Gastroesophageal sphincter (tissue), 4 donors: ENCODE measurements around the gene UVRAG. TPM values are rescaled to one million over a fixed set of nuclear protein-coding genes. Genes with fewer than 3 reads are reported as not detected.

ENCODE experiments used
- ATAC-seq: fragments of 150-250 bp; one replicate; pipeline ENCODE4 v1.9.1; 2016; ENCODE audit warnings: mild to moderate bottlenecking, moderate library complexity
- H3K27ac ChIP-seq, 4 donors: fragments of 200-600 bp; sonication (generic) in 3 of 4; 1 replicate in 3 of 4; 2 replicates in 1 of 4; pipeline ENCODE4 v1.5.1; 2016 to 2019
- H3K27me3 ChIP-seq: fragments of 200-600 bp; sonication (generic); one replicate; pipeline ENCODE4 v1.5.1; 2019
- H3K36me3 ChIP-seq, 2 donors: fragments of 200-600 bp; sonication (generic); one replicate each; pipeline ENCODE4 v1.5.1; 2019; ENCODE audit warnings: control low read depth in 1 of 2
- H3K4me1 ChIP-seq, 3 donors: fragments of 200-600 bp; sonication (generic); 1 replicate in 2 of 3; 2 replicates in 1 of 3; pipeline ENCODE4 v1.5.1; 2016 to 2019; ENCODE audit warnings: control low read depth in 2 of 3
- H3K4me3 ChIP-seq, 2 donors: fragments of 200-600 bp; sonication (generic); one replicate each; pipeline ENCODE4 v1.5.1; 2019; ENCODE audit warnings: mild to moderate bottlenecking in 1 of 2, moderate library complexity in 1 of 2
- H3K9me3 ChIP-seq, 3 donors: fragments of 200-600 bp; sonication (generic); one replicate each; pipeline ENCODE4 v1.5.1; 2017 to 2019; ENCODE audit warnings: control low read depth in 2 of 3
- EP300 ChIP-seq: sonication (generic); formaldehyde crosslinking; IDR thresholded peaks from one replicate; pipeline ENCODE4 v1.6.1; 2017; ENCODE audit warnings: antibody characterized with exemption, mild to moderate bottlenecking
- POLR2A ChIP-seq, 2 donors: fragments of 450-650 bp; IDR thresholded peaks; one replicate each; pipeline ENCODE4 v1.6.1; 2017; ENCODE audit warnings: antibody characterized with exemption in 2 of 2, mild to moderate bottlenecking in 2 of 2, moderate library complexity in 1 of 2
- POLR2AphosphoS5 ChIP-seq: sonication (generic); formaldehyde crosslinking; IDR thresholded peaks from one replicate; pipeline ENCODE4 v1.6.1; 2017; ENCODE audit warnings: antibody characterized with exemption
- WGBS, 2 donors: methylation state at CpG; one replicate each; pipeline ENCODE4 v1.1.5; 2018; ENCODE audit warnings: low coverage in 1 of 2; 5-methylcytosine and 5-hydroxymethylcytosine counted together
- total RNA-seq, 4 donors: library from RNA; depleted of rRNA; stranded (reverse); fragments of >200 nt; gene quantifications; one replicate each; pipeline ENCODE4 v1.1.0, GENCODE V29; 2016
- TF ChIP-seq, protein P1 (sequence below), 4 experiments: fragments of 200-600 bp in 2 of 4; fragments of 450-650 bp in 2 of 4; sonication (generic) in 1 of 4; IDR thresholded peaks; one replicate each; pipeline ENCODE4 v1.5.1; 2017 to 2019; ENCODE audit warnings: antibody characterized with exemption in 4 of 4, mild to moderate bottlenecking in 2 of 4, moderate library complexity in 2 of 4

The UVRAG gene
- total RNA-seq, 4 donors from 2014 or later: 28.1 to 50.1 (median 34.7) TPM

DNA sequence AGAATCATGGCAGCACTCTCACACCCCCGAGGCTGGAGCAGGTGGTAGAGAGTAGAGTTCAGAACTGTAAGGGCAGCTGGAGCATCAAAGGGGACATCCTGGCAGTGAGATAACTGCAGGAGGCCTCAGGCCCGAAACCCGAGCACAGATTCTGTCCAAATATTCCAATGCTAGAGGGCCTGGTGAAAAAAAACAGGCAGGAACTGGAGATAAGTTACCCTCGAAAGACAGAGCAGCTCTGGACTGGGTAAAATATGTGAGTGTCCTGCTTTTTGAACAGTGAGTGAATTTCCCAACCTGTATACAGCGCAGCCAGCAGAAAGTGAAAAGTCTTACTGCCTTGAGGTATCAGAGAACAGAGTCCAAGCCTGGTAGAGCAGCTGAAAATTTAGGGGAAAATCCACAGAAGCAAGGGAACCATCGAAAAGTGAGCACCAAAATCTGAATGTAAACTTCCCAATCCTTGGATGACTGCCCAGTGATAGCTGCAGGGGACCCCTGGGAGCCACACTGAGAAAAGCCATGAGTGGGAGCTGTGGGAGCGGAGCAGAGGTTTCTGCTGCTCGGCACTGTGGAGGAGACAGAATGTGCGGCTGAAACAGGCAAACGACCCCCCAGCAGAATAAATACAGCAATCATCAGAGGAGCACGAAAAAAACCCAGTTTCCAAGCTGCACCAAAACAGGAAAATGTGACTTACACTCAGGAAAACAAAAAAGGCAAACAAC lies 340.7 kb downstream of the UVRAG start:
- ATAC-seq: no peak
- WGBS, 2 donors: 78 to 87% methylated on average over 10 of the region's 11 CpGs
- Histone ChIP-seq H3K27ac (no peak overlapping the region), H3K27me3 (peaks cover 5% of the 10 kb centered on the region), H3K4me3 (no peak overlapping the region), H3K9me3 (no peaks in the 10 kb centered on the region), H3K36me3 (no peaks in the 10 kb centered on the region), H3K4me1 (peaks cover 0 to 12% (median 3%) of the 10 kb centered on the region in 3 donors)
- TF ChIP-seq POLR2AphosphoS5: no peak
- no peak for TF ChIP-seq EP300
- TF ChIP-seq, protein P1, sequence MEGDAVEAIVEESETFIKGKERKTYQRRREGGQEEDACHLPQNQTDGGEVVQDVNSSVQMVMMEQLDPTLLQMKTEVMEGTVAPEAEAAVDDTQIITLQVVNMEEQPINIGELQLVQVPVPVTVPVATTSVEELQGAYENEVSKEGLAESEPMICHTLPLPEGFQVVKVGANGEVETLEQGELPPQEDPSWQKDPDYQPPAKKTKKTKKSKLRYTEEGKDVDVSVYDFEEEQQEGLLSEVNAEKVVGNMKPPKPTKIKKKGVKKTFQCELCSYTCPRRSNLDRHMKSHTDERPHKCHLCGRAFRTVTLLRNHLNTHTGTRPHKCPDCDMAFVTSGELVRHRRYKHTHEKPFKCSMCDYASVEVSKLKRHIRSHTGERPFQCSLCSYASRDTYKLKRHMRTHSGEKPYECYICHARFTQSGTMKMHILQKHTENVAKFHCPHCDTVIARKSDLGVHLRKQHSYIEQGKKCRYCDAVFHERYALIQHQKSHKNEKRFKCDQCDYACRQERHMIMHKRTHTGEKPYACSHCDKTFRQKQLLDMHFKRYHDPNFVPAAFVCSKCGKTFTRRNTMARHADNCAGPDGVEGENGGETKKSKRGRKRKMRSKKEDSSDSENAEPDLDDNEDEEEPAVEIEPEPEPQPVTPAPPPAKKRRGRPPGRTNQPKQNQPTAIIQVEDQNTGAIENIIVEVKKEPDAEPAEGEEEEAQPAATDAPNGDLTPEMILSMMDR (IDR thresholded peaks at IDR 0.05): no peak
- TF ChIP-seq POLR2A (IDR thresholded peaks at IDR 0.05): no peak

DNA sequence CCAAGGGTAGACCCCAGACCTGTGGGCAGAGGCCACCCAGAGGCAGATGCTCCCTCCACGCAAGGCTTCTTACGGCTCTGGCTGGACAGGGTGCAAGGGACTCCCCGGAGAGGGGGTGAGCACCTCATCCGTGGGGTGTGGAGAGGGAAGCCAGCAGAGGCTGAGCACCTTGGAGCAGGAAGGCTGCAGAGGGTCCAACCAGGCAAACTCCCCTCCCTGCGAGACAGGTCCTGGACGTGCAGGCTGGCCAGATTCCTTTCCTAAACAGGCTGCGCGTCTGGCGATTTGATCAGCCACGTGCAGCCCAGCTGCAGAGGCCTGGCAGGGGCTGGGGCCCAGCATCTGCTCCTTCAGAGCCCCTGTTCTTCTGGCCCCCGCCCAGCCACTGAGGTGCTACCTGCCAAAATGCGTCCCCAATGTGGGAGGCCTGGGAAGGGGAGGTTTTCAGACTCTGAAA lies 342.0 kb downstream of the UVRAG start:
- 93% methylated on average over 7 of the region's 12 CpGs; no CpG with 5 or more reads in 1 of the 2 donors for WGBS, 2 donors
- no peak overlapping the region for H3K27ac ChIP-seq
- H3K4me1 ChIP-seq: peaks cover 0 to 22% (median 12%) of the 10 kb centered on the region in 3 donors
- no peaks in the 10 kb centered on the region for H3K36me3 ChIP-seq
- ATAC-seq: no peak
- H3K9me3 ChIP-seq: no peaks in the 10 kb centered on the region
- H3K27me3 ChIP-seq: peaks cover 5% of the 10 kb centered on the region
- H3K4me3 ChIP-seq: no peak overlapping the region
- no peak for TF ChIP-seq POLR2A (IDR thresholded peaks at IDR 0.05)
- TF ChIP-seq EP300: no peak

DNA sequence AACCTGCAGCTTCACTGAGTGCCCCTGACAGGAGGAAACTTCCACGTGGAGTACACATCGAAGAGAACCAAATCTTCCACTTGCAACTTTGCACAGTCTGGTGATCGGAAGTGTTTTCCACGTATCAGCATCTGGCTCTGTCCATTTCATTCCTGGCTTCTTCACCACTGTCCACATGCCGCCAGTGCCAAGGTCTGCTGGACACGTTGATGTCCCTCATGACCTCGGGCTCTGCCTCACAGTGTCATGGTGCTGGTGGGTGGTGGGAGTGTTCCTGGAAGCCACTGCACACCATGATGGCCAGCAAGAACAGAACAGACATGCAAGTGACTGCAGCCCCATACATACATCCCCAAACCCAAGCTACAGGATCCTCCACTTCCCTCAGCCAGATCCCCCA lies 342.9 kb downstream of the UVRAG start:
- Histone ChIP-seq H3K9me3 (no peaks in the 10 kb centered on the region), H3K27ac (no peak overlapping the region), H3K36me3 (no peaks in the 10 kb centered on the region), H3K4me3 (no peak overlapping the region), H3K4me1 (peaks cover 0 to 17% (median 12%) of the 10 kb centered on the region in 3 donors), H3K27me3 (peaks cover 5% of the 10 kb centered on the region)
- TF ChIP-seq POLR2AphosphoS5 (no peak), EP300 (no peak)
- TF ChIP-seq, protein P1 (IDR thresholded peaks at IDR 0.05): no peak
- no peak for ATAC-seq
- 64 to 83% methylated on average over 4 of the region's 7 CpGs for WGBS, 2 donors

DNA sequence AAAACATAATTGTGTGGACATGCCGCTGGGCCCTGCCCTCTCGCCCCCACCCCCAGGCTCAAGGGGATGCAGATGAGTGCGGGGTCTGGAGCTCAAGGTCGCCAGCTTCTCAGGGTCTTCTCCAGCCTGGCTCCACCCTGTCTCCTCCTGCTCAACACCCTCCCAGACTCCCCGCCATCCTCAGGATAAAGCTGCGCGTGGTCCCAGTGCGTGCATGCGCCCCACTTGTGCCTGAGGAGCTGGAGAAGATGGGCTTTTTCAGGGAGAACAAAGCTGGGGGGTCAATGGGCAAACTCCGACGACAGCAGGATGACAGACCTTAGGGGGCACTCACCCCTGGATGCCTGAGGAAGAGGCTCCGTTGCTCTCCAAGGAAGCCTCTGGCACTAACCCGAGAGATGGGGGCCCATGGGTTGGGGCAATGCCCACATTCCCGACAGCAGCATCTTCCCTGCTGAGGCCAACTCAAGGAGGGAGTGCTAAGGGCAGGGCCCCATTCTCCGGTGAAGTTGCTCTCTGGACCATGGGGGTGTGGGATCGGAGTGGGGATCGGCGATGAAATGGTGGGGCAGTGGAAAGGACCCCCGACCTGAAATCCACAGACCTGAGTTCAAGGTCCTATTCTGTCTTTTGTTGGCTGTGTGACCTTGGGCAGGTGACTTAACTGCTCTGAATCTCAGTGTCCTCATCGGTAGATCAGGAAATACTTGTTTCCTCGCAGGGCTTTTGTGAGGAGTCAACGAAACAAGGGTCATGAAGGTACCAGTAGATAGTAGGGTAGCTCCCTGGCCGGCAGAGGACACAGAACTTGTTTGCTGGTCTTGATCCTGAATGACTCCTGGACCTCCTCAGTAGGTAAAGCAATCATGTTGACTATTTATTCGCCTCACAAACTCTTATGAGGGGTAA lies 343.6 kb downstream of the UVRAG start:
- no peak for ATAC-seq
- Histone ChIP-seq H3K4me1 (peaks cover 0 to 17% (median 12%) of the 10 kb centered on the region in 3 donors), H3K27ac (no peak overlapping the region), H3K9me3 (no peaks in the 10 kb centered on the region), H3K36me3 (no peaks in the 10 kb centered on the region), H3K27me3 (no peaks in the 10 kb centered on the region), H3K4me3 (no peak overlapping the region)
- WGBS, 2 donors: 92% methylated on average over 5 to 12 of the region's 24 CpGs
- TF ChIP-seq EP300: no peak
- TF ChIP-seq, protein P1 (IDR thresholded peaks at IDR 0.05): no peak
- TF ChIP-seq POLR2AphosphoS5: no peak
- no peak for TF ChIP-seq POLR2A (IDR thresholded peaks at IDR 0.05)

DNA sequence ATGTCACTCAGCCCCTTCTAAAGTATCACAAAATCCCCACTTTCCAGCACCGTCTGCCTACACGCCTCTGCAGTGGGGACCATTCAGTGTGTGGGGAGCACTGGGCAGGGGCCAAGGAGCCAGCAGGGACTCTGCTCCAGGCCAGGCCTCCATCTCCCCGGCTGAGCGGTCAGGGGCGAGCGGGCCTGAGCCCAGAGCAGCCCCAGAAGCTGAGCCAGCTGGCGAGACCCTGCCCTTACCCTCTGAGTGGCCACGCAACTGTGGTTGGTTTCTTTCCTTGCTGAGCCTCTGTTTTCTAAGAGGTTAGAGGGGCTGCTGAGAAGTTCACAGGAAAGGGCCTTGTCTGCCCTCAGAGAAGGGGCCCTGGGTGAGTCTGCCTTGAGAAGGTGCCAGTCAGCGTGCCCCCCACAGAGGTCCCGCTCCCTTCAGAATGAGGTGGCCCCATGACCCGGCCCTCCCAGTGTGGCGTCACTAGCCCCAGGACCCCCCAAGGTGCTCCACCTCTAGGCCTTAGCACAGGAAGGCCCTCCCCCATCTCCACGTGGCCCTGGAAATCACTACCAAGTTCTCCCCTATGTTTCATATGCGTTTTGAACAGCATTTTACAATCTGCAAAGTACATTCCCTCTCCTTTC lies 344.4 kb downstream of the UVRAG start:
- TF ChIP-seq POLR2AphosphoS5 (no peak), EP300 (no peak), POLR2A (IDR thresholded peaks at IDR 0.05) (no peak)
- TF ChIP-seq, protein P1 (IDR thresholded peaks at IDR 0.05): no peak
- 79% methylated on average over 3 of the region's 14 CpGs; no CpG with 5 or more reads in 1 of the 2 donors for WGBS, 2 donors
- H3K9me3 ChIP-seq: no peaks in the 10 kb centered on the region
- H3K27me3 ChIP-seq: no peaks in the 10 kb centered on the region
- no peaks in the 10 kb centered on the region for H3K36me3 ChIP-seq
- H3K4me3 ChIP-seq: no peak overlapping the region
- H3K27ac ChIP-seq: no peak overlapping the region
- H3K4me1 ChIP-seq: peaks cover 0 to 17% (median 12%) of the 10 kb centered on the region in 3 donors
- ATAC-seq: no peak
